Hippocampal formation (tissue), 2 donors: ENCODE results near the gene GPR137B.

Source experiments
- DNase-seq, 2 donors: peaks; one replicate each; lab custom pipeline; 2025; lab: John Stamatoyannopoulos, UW

Gene GPR137B

DNA sequence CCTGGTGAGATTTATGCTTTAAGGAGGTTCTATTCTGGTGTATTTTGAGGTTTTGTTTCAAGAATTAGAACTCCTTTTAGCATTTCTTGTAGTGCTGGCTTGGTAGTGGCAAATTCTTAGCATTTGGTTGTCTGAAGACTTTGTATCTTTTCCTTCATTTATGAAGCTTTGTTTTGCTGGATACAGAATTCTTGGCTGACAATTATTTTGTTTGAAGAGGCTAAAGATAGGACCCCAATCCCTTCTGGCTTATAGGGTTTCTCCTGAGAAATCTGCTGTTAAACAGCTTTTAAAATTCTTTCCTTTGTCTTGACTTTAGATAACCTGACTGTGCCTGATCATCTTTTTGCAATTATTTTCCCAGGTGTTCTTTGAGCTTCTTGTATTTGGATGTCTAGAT, 58.6 kb downstream of the GPR137B start:
- DNase-seq, result no peak

DNA sequence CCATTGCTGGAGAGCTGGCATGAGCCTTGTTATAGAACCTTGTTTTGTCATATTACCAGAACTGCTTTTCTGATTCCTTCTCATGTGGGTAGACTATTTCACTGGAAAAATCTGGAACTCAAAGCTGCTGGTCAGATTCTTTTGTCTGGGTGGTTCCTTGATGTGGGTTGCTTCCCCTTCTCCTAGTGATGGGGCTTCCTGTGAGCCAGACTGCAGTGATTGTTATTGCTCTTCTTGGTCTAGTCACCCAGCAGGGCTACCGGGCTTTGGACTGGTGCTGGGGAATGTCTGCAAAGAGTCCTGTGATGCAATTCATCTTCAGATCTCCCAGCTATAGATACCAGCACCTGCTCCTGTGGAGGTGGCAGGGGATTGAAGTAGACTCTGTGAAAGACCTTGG, 59.4 kb downstream of the GPR137B start:
- no peak for DNase-seq

DNA sequence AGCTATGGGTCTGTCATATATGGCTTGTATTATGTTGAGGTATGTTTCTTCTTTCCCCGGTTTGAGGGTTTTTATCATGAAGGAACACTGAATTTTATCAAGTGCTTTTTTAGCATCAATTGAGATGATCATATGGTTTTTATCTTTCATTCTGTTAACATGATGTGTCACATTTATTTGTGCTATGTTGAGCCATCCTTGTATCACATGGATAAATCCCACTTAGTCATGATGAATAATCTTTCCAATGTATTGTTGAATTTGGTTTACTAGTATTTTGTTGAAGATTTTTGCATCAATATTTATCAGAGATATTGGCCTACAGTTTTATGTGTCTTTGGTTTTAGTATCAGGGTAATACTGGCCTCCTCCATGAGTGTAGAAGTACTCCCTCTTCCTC, 61.7 kb downstream of the GPR137B start:
- DNase-seq, result no peak

DNA sequence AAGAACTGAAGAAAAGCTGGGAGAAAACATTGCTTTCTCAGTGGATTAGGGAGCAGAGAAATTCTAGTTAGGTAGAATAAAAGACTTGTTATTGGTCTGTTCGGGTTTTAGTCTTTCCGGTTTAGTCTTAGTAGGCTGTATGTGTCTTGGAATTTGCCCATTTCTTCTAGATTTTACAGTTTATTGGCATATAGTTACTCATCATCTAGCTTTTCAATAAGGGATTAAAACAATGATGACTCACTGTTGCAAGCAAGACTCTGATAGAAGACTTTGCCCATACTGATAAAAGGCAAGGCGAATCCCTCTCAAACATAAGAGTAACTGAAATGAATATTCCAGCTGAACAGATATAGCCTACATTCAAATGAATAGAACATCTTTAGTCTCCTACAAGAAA, 62.3 kb downstream of the GPR137B start:
- DNase-seq, result no peak

DNA sequence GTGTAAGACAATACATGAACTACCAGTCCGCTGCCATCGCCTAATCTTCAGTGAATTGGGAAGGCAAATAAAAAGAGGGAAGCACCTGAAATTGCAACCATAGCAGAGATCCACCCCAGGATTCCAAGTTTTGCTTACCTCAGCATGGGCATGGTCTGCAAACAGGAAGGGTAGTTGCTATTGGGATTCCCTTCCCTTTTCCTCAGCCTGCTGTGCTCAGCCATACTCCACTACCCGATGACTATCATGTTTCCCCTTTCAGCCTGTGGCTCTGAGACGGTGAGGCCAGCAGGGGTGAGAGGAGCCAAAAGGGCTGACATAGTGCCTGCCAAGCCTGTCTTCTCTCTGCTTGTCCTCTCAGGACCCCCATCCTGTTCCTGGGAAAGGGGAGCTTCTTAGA, 64.2 kb downstream of the GPR137B start:
- DNase-seq, result no peak

DNA sequence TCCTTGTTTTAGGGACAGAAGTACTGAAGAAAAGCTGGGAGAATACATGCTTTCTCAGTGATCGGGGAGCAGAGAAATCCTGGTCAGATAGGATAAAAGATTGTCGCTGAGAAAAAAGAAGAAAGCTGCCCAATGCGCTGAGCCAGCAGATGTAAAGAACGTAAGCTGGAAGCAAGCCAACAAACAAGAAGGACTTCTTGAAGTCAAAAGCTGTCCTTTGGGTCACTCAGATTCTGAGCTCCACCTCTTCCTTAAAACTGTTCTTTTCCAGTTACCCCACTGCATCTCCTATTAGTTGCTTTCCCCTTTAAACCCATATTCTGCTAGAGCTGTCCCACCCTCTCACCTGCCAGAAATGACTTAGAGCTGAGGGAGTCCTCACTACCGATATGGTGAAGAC, 64.8 kb downstream of the GPR137B start:
- no peak for DNase-seq

DNA sequence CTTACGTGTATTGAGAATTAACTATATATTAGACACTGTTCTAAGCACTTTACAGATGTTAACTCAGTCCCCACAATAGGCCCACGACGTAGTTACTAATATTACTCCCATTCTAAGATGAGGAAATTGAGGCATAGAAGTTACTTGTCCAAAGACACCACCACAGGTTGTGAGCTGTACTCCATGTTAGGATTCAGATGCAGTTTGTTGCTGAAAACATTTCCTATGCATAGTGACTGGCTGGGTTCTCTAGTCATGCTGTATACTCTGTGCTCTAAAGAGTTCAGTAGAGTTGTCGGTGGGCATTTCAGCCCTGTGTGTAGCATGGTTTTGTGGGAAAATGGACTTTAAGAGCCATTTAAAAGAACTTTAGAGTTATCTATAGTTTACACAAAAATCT, 65.2 kb downstream of the GPR137B start:
- no peak for DNase-seq

DNA sequence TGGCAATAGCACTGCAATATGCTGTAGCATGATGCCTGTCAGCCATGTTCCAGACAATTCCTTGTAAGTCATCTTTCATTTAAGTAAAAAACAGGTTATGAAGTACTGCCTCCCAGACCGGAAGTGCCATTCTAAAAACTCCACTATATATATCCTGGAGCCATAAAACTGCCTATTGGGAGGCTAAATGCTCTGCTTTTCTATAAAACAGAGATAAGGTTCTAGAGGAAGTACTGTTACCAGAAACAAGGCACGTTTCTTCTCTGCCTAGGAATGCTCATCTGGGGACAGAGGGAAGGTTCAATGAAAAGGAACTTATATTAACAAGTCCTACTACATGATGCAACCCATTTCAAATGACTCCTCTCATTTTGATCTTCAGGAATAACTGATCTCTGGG, 66.8 kb downstream of the GPR137B start:
- DNase-seq, result no peak

DNA sequence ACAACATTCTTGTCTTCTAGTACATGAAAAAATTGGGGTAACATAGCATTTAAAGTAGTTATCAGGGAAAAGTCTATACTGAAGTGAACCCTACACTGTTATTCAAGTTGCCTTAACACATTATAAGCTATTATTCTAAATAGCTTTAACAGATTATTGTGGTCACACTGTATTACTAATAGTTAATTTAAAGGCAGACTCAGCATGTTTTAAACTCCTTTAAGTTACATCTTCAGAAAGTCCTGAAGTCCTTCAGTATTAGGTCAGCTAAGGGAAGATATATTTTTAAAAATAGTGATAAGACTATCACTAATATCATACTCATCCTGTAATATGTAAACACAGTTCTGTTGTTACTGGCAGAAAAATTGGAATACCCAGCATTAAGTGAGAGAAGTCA, 67.4 kb downstream of the GPR137B start:
- DNase-seq, result no peak

DNA sequence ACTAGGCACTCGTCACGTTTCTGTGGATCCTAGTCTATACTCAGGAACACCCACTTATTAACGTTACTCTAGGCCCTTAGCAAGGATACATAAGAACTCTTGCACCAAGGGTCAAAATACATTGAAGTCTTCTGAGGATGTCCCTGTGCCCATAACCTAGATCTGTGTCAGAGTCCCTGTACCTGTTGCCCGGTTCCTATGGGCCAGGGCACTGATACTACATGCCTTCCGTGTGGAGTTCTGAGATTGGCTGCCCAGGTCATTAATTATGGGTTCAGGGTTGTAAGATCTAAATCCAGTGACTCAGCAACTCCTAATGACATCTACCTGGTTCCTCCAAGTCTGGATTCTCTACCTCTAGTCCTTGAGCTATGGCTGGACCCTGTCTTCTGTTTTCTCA, 69.5 kb downstream of the GPR137B start:
- no peak for DNase-seq

DNA sequence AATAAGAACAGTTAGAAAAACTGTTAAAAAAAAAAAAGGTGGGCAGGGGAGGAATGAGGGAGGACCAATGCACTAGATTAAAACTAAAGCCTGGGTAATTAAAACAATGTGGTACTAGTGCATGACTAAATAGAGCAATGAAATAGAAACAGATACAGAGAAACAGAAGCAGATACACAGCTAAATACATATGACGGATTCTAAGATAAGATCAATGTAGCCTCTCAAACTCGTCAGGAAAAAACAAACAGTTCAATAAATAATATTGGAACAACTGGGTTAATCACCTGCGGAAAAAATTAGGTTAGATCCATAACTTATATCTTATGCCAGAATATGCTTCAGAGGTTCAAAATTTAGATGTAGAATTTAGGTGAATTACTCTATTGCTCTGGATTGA, 71.2 kb downstream of the GPR137B start:
- DNase-seq, result no peak

DNA sequence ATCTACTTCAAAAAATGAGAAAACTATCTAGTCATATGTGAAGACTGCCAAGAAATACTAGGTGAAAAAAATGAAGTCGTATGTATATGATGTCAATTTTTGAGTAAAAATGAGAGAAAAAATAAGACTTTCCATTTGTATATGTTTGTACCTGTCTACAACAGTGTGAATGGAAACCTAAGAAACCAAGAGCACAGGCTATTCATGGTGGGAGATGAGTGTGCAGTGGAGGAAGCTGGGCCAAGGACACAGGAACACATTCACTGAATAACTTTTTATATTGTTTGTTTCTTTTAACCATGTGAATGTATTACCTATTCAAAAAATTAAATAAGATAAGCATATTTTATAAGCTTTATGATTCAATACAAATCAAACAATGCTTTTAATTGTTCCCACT, 72.4 kb downstream of the GPR137B start:
- DNase-seq, result no peak

DNA sequence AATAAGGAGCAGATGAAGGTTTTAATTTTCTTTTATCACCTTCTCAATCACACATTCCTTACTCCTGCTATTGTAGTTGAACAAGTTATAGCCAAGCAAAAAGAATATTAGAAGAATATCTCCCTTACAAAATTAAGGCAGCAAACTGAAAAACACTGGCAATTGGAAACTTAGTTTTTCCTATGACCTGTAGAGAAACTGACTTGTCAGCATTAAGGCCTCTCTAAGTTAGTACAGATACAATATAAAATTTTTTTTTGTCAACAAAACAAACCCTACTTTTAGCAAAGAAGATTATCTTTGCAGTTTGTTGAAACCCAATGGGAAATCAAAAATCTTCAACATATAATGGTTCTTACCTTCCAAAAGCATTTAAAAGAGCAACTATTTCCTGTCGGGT, 78.1 kb downstream of the GPR137B start:
- DNase-seq, result no peak

DNA sequence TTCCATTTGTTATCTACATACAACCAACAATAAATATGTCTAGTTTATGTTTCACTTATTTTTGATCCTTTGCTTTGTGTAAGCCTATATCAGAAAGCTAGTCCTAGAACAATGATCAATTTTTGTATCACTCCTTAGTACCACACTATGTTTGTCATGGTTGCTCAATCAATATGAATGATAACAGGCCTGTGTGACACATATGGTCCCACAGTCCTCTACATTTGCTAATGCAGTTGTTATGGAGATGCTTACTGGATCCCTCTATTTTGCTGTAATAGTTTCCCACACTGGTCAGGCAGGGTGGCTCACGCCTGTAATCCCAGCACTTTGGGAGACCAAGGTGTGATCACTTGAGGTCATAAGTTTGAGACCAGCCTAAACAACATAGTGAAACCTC, 80.3 kb downstream of the GPR137B start:
- no peak for DNase-seq

DNA sequence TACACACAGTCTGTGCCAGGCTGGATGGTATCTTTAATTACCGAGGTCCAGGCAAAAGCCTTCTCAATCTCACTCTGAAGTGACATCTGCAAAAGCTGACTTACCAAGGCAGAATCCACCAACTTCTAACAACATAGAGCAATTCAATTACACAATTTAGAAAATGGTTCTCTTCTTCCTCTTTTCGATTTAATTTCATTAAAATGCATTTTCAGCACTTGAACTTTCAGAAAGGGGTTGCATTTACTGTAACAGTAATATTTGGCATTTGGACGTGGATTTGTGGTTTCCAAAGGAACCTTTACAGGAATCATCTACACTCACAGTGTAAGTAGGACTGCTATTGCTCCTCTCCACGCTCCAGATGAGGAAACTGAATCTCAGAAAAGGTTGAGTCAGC, 86.1 kb downstream of the GPR137B start:
- DNase-seq, result no peak

DNA sequence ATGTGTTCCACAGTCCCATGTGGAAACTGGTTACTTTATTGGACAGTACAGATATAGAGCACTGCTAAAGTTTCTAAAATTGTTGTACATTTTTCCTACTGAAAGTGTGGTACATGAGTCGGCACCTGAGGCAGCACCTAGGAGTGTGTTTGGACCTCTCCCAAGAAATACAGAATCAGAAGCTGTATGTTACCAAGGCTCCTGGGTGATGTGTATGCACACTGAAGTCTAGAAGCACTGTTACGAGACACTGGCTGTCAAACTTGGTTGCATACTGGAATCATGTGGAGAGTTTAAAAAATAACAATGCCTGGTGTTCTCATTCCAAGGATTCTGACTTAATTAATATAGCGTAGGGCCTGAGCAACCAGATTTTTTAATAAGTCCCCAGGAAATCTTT, 92.8 kb downstream of the GPR137B start:
- DNase-seq, result no peak

DNA sequence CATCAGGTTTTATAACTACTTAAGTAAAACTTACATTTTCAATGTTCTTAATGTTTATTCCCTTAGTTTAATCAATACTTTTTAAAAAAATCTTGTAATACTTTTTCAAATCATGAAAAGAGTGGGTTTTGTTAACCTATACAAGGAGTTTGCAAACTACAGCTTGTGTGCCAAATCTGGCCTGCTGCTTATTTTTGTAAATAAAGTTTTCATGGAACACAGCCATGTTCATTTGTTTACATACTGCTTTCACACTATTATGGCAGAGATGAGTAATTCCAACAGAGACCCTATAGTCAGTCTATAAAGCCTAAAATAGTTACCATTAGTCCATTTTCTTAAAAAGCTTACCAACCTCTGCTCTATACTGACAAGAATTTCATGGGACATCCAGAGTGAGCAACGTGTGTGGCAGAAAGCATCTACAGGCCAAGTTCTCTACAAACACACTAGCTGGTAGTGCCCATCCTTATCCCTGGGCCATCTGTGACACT, 96.8 kb downstream of the GPR137B start:
- no peak for DNase-seq

DNA sequence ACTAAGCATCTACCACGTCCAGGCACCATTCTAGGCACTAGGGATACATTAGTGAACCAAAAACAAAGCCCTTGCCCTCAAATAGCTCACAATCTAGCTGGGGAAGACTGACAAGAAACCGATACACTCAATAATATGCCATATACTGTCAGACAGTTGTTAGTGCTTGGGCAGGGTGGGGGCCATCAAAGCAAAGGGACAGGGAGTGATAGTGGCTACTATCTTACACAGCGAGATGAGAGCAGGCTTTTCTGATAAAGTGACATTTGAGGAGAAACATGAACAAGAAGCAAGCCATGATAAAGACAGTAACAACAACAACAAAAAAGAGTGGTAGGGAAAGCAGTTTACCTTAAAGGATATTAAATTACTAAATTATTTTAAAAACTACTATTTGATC, 98.3 kb downstream of the GPR137B start:
- no peak for DNase-seq

DNA sequence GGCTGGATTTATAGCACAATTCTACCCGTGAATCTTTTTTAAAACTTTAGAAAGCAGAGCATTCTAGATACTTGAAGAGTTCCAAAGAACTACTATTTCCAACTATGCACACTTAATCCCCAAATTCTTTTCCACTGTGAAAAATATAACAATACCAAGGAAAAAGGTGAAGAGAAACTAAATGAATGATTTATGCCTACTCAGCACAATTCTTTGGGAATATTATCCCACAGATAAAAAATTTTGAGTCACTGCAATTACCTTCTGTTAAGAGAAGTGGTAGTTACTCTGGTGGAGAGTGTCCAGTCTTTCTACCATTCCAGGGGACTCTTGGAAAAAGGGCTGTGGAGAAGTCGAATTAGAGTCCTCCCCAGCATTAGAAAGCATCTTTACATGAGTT, 100.2 kb downstream of the GPR137B start:
- DNase-seq, result no peak

DNA sequence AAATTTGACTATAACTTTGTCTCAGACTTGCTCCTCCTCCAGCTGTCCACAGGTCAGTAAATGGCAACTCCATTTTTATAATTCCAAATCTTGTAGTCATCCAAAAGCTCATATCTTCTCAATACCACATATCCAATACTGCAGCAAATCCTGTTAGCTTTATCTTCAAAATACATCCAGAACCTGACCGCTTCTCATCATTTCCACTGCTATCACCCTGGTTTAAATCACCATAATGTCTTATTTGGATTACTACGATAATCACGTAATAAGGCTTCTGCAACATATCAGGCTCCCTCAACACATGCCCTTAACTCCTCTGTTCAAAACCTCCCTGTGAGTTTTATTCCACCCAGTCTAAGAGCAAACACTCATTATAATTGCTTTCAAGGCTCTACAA, 104.9 kb downstream of the GPR137B start:
- no peak for DNase-seq

DNA sequence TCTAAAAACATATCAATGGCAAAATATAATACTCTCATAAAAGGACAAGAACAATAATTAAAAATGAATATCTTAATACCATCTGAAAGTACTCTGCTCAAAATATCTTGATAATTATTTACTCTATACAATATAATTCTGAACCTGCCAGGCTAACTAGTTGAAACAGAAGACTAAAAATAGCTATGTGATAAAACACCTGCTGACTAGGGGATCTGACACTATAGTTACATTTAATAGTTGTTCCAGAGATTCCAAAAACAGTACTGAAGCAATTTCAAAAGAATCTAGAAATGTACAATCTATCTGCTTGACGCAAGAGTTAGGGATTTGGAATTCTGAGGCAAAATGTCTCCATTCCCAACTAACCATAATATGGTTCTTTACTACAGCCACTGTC, 109.2 kb downstream of the GPR137B start:
- DNase-seq, result no peak

DNA sequence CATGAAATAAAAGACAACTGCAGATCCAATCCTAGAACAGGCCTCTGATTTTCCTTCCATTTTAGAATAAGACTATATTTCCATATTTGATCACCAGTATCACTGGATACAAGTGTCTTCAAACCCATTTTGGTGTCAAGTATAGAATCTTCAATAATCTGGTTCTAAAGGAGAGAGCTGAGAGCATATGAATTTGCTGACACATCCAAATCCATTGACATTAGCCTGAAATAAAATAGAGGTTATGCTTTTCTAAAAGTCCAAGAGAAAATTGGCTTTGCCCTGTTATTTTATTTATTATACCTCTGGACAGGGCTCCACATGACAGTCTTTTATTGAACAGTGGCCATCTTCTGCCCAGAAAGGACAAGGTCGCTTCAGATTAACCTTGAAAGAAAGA, 110.8 kb downstream of the GPR137B start:
- no peak for DNase-seq

DNA sequence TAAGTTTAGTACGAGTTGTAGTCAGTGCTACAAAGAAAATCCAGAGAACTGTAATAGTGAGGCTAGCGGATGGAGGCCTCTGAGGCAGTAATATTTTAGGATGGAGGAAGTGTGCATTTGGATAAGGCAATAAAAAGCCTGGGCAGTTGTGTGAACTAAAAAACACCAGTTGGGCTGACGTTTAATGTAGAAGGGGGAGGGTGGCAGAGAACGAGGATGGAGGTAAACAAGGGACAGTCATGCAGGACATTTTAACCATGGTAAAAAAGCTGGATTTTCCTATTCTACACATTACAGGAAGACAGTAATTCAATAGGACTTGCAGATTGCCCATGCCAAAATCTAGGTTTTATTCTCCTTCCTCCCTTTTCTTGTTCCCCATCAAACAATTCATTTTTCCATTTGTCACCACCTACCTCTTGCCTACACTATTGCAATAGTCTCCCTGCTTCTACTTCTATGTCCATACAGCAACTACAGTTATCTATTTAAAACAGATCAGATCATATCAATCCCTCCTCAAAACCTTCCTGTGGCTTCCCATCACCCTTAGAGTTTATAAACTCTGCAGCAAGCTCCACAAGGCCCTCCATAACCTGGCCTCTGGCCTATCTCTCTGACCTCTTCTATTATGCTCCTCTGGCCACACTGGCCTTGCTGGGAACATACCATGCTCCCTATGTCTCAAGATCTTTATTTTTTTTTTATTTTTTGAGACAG, 111.7 kb downstream of the GPR137B start:
- no peak for DNase-seq

DNA sequence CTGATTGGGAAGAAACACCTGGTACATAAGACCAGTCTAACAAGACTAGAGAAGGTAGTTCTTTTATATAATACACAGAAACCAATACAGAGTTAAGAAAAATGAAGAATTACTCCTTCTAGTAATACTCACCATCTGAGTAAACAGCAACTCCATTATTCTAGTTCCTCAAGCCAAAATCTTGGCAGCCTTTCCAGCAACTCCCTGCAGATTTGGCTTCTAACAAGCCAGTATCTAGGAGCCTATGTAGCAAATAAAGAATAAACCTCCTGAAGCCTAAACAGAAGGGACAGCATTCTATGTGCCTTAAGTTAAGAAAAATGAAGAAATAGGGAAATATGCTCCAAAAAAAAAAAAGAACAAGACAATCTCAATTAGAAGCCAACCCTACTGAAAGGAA, 114.9 kb downstream of the GPR137B start:
- DNase-seq, result no peak
